ENCODE results near the gene CFAP100.

Gene CFAP100

DNA sequence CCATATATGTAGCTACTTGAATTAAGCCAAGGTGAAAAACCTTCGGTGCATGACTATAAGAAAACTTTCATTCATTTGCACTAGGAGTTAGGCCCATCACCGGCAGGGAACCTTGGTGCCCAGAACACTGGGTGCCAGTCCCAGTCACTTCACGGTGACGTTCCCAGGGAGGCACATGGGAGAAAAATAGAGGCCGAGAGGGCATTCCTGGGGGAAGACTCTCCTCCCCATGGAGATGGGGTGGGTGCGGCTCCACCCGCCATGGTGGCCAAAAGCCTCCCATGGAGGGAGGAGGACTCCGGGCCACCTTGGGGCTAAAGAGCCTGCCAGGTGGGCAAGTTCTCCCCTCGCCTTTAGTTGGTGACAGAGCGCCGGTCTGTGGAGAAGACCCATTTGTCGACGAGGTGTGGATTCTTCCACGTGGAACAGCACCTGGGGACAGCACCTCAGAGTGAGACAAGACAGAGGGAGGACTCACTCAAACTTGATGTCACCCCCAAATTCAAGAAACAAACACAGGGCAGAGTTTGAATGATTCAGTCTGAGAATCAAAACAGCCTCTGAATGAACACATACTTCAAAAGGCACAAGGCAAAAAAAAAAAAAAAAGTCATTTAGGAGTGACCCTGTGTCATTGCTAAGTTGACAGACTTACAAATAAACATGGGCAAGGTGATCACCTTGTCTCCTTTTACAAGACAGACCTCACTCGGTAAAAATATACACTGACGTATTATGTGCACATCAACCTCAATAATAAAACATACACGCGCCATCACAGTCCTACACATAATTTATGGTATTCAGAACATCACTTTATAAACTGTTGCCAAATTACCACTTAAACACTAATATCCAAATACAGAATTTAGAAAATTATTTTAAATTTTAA is 42.4 kb downstream of the CFAP100 start:
- Histone ChIP-seq H3K9me3 (ENCODE audit: control insufficient read depth, low read length) (no peaks in the 10 kb centered on the region), H3K4me3 (ENCODE audit: low read length) (no peak overlapping the region), H3K36me3 (ENCODE audit: control insufficient read depth, insufficient read depth, low read length) (no peaks in the 10 kb centered on the region), H3K27me3 (ENCODE audit: control insufficient read depth, insufficient read depth, low read length) (no peaks in the 10 kb centered on the region), H3K4me1 (ENCODE audit: control insufficient read depth, insufficient read depth, low read length) (no peaks in the 10 kb centered on the region), H3K9ac (ENCODE audit: low read length) (no peak overlapping the region)

GRCh38 chr3:126438186-126438585 is 43.5 kb downstream of the CFAP100 start:
- Histone ChIP-seq H3K36me3 (ENCODE audit: control insufficient read depth, insufficient read depth, low read length) (no peaks in the 10 kb centered on the region), H3K9ac (ENCODE audit: low read length) (no peak overlapping the region), H3K4me1 (ENCODE audit: control insufficient read depth, insufficient read depth, low read length) (no peaks in the 10 kb centered on the region), H3K27me3 (ENCODE audit: control insufficient read depth, insufficient read depth, low read length) (no peaks in the 10 kb centered on the region), H3K9me3 (ENCODE audit: control insufficient read depth, low read length) (no peaks in the 10 kb centered on the region), H3K4me3 (ENCODE audit: low read length) (no peak overlapping the region)

GRCh38 chr3:126438746-126439145 is 44.0 kb downstream of the CFAP100 start:
- Histone ChIP-seq H3K9me3 (ENCODE audit: control insufficient read depth, low read length) (no peaks in the 10 kb centered on the region), H3K4me1 (ENCODE audit: control insufficient read depth, insufficient read depth, low read length) (no peaks in the 10 kb centered on the region), H3K4me3 (ENCODE audit: low read length) (no peak overlapping the region), H3K27me3 (ENCODE audit: control insufficient read depth, insufficient read depth, low read length) (no peaks in the 10 kb centered on the region), H3K9ac (ENCODE audit: low read length) (no peak overlapping the region), H3K36me3 (ENCODE audit: control insufficient read depth, insufficient read depth, low read length) (no peaks in the 10 kb centered on the region)

GRCh38 chr3:126439346-126439967 is 44.7 kb downstream of the CFAP100 start:
- Histone ChIP-seq H3K9ac (ENCODE audit: low read length) (no peak overlapping the region), H3K27me3 (ENCODE audit: control insufficient read depth, insufficient read depth, low read length) (no peaks in the 10 kb centered on the region), H3K36me3 (ENCODE audit: control insufficient read depth, insufficient read depth, low read length) (no peaks in the 10 kb centered on the region), H3K9me3 (ENCODE audit: control insufficient read depth, low read length) (no peaks in the 10 kb centered on the region), H3K4me1 (ENCODE audit: control insufficient read depth, insufficient read depth, low read length) (no peaks in the 10 kb centered on the region), H3K4me3 (ENCODE audit: low read length) (no peak overlapping the region)

- no peaks in the 10 kb centered on the region for H3K4me1 ChIP-seq (ENCODE audit: control insufficient read depth, insufficient read depth, low read length)
- no peaks in the 10 kb centered on the region for H3K27me3 ChIP-seq (ENCODE audit: control insufficient read depth, insufficient read depth, low read length)
- no peak overlapping the region for H3K4me3 ChIP-seq (ENCODE audit: low read length)
- no peak overlapping the region for H3K9ac ChIP-seq (ENCODE audit: low read length)
- H3K9me3 ChIP-seq (ENCODE audit: control insufficient read depth, low read length), result no peaks in the 10 kb centered on the region
- no peaks in the 10 kb centered on the region for H3K36me3 ChIP-seq (ENCODE audit: control insufficient read depth, insufficient read depth, low read length)
These were observed 45.4 kb downstream of the CFAP100 start for GRCh38 chr3:126439968-126440708.

- H3K9me3 ChIP-seq (ENCODE audit: control insufficient read depth, low read length), result no peaks in the 10 kb centered on the region
- H3K27me3 ChIP-seq (ENCODE audit: control insufficient read depth, insufficient read depth, low read length), result no peaks in the 10 kb centered on the region
- no peaks in the 10 kb centered on the region for H3K36me3 ChIP-seq (ENCODE audit: control insufficient read depth, insufficient read depth, low read length)
- H3K9ac ChIP-seq (ENCODE audit: low read length), result no peak overlapping the region
- H3K4me3 ChIP-seq (ENCODE audit: low read length), result no peak overlapping the region
- H3K4me1 ChIP-seq (ENCODE audit: control insufficient read depth, insufficient read depth, low read length), result no peaks in the 10 kb centered on the region
These were observed 45.9 kb downstream of the CFAP100 start for GRCh38 chr3:126440709-126440995.

DNA sequence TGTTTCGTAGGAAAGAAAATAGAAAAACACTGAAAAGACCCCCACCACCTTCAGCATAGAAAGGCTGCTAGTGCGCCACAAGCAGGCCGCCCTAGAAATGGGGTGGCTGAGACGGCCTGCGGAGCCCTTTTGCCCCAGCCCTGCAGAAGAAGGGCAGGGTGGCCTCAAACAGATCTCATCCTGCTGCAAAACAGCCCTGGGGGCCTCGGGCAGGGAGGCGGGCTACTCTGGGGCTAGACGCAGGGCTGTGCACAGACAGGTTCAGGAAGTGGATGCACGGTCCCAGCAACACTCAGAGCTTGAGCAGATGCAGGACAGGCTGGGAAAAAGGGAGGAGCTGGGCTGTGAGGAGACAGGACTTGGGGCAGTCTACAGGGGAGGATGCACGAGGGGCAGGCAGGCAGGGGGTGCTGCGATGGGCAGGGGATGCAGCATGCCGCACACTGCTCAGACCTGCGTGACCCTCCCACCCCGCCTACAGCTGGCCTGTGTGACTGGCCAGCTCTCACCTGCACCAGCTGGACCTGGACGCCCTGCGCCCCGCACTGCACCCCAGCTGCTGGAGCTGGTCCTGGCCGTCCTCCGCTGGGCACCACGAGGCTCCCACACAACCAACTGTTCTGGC is 46.7 kb downstream of the CFAP100 start:
- Histone ChIP-seq H3K9ac (ENCODE audit: low read length) (no peak overlapping the region), H3K9me3 (ENCODE audit: control insufficient read depth, low read length) (no peaks in the 10 kb centered on the region), H3K4me1 (ENCODE audit: control insufficient read depth, insufficient read depth, low read length) (no peaks in the 10 kb centered on the region), H3K27me3 (ENCODE audit: control insufficient read depth, insufficient read depth, low read length) (no peaks in the 10 kb centered on the region), H3K4me3 (ENCODE audit: low read length) (no peak overlapping the region), H3K36me3 (ENCODE audit: control insufficient read depth, insufficient read depth, low read length) (no peaks in the 10 kb centered on the region)

- no peaks in the 10 kb centered on the region for H3K4me1 ChIP-seq (ENCODE audit: control insufficient read depth, insufficient read depth, low read length)
- no peak overlapping the region for H3K4me3 ChIP-seq (ENCODE audit: low read length)
- H3K9ac ChIP-seq (ENCODE audit: low read length), result no peak overlapping the region
- no peaks in the 10 kb centered on the region for H3K9me3 ChIP-seq (ENCODE audit: control insufficient read depth, low read length)
- H3K27me3 ChIP-seq (ENCODE audit: control insufficient read depth, insufficient read depth, low read length), result no peaks in the 10 kb centered on the region
- no peaks in the 10 kb centered on the region for H3K36me3 ChIP-seq (ENCODE audit: control insufficient read depth, insufficient read depth, low read length)
These were observed 47.6 kb downstream of the CFAP100 start for GRCh38 chr3:126442094-126442855.

DNA sequence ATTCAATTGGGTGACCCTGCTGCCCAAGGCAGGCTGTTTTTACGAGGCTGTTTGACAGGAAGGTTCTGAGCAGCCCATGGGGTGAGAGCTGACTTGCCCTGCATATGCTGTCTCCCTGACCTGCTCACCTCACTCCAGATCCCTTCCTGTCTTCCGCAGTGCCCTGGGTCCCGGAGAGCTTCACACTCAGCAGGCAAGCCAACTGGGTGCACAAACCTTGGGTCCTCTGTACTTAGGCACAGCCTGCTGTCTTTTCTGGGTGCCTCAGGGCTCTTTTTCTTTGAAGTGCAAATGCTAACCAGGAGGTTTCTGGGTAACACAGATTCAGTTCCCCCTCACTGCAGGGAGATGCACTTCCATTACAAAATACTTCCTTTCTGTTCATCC is 48.1 kb downstream of the CFAP100 start:
- H3K9me3 ChIP-seq (ENCODE audit: control insufficient read depth, low read length), result no peaks in the 10 kb centered on the region
- no peak overlapping the region for H3K9ac ChIP-seq (ENCODE audit: low read length)
- no peaks in the 10 kb centered on the region for H3K4me1 ChIP-seq (ENCODE audit: control insufficient read depth, insufficient read depth, low read length)
- no peak overlapping the region for H3K4me3 ChIP-seq (ENCODE audit: low read length)
- no peaks in the 10 kb centered on the region for H3K36me3 ChIP-seq (ENCODE audit: control insufficient read depth, insufficient read depth, low read length)
- no peaks in the 10 kb centered on the region for H3K27me3 ChIP-seq (ENCODE audit: control insufficient read depth, insufficient read depth, low read length)

DNA sequence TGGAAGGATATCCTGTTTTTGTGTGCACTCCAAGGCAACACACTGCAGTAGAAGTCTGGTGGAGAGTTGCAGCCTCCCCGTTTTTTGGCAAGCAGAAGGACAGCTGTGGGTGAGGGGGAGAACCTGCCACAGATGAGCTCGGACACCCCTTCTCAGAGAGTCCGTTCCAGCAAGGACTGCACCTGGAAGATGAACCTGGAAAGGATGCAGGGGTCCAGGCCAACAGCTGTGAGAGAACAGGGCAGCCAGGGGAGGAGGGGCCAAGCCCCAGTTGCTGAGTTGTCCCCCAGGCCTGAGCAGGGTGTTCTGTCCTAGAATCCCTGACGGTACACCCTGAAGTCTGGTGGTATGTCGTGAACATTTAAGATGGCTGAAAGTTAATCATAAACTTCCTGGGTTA is 50.8 kb downstream of the CFAP100 start:
- H3K9ac ChIP-seq (ENCODE audit: low read length), result no peak overlapping the region
- no peaks in the 10 kb centered on the region for H3K27me3 ChIP-seq (ENCODE audit: control insufficient read depth, insufficient read depth, low read length)
- no peaks in the 10 kb centered on the region for H3K4me1 ChIP-seq (ENCODE audit: control insufficient read depth, insufficient read depth, low read length)
- H3K4me3 ChIP-seq (ENCODE audit: low read length), result no peak overlapping the region
- H3K36me3 ChIP-seq (ENCODE audit: control insufficient read depth, insufficient read depth, low read length), result no peaks in the 10 kb centered on the region
- no peaks in the 10 kb centered on the region for H3K9me3 ChIP-seq (ENCODE audit: control insufficient read depth, low read length)

GRCh38 chr3:126446301-126446700 is 51.6 kb downstream of the CFAP100 start:
- Histone ChIP-seq H3K9ac (ENCODE audit: low read length) (no peak overlapping the region), H3K36me3 (ENCODE audit: control insufficient read depth, insufficient read depth, low read length) (peaks cover 2% of the 10 kb centered on the region), H3K27me3 (ENCODE audit: control insufficient read depth, insufficient read depth, low read length) (no peaks in the 10 kb centered on the region), H3K4me3 (ENCODE audit: low read length) (no peak overlapping the region), H3K4me1 (ENCODE audit: control insufficient read depth, insufficient read depth, low read length) (no peaks in the 10 kb centered on the region), H3K9me3 (ENCODE audit: control insufficient read depth, low read length) (no peaks in the 10 kb centered on the region)
